SK-N-MC (cell line): Measurements from ENCODE around the gene MAGED4B.

Experiments used
- EZH2 ChIP-seq: fragments of 200-600 bp; sonication (generic); IDR thresholded peaks from one replicate; pipeline ENCODE4 v1.6.1; 2017; ENCODE audit warnings: antibody characterized with exemption
- FOXP2 ChIP-seq: optimal IDR thresholded peaks from 2 replicates; pipeline ENCODE3; 2011; ENCODE audit warnings: mild to moderate bottlenecking, moderate library complexity; ENCODE audit not compliant: insufficient read depth; ENCODE audit errors: extremely low read length, control extremely low read depth
- POLR2AphosphoS5 ChIP-seq: IDR thresholded peaks from 2 replicates; pipeline ENCODE4 v1.6.1; 2012; ENCODE audit warnings: mild to moderate bottlenecking, low read depth, low read length, borderline replicate concordance

- no peak for TF ChIP-seq POLR2AphosphoS5
- no peak for TF ChIP-seq EZH2
- no peak for TF ChIP-seq FOXP2
Observed at GRCh38 chrX:52078131-52078530, 9.1 kb upstream of the MAGED4B start.
